22Rv1 (cell line): ENCODE data around the gene CAMTA2.

Experiments used
- ZFX ChIP-seq: fragments of 450-650 bp; IDR thresholded peaks from 2 replicates; pipeline ENCODE4 v1.6.1; 2017; ENCODE audit warnings: antibody characterized with exemption, borderline replicate concordance
- TF ChIP-seq, protein P1 (sequence below): fragments of 450-650 bp; IDR thresholded peaks from 2 replicates; pipeline ENCODE4 v1.5.1; 2017; ENCODE audit warnings: mild to moderate bottlenecking

DNA sequence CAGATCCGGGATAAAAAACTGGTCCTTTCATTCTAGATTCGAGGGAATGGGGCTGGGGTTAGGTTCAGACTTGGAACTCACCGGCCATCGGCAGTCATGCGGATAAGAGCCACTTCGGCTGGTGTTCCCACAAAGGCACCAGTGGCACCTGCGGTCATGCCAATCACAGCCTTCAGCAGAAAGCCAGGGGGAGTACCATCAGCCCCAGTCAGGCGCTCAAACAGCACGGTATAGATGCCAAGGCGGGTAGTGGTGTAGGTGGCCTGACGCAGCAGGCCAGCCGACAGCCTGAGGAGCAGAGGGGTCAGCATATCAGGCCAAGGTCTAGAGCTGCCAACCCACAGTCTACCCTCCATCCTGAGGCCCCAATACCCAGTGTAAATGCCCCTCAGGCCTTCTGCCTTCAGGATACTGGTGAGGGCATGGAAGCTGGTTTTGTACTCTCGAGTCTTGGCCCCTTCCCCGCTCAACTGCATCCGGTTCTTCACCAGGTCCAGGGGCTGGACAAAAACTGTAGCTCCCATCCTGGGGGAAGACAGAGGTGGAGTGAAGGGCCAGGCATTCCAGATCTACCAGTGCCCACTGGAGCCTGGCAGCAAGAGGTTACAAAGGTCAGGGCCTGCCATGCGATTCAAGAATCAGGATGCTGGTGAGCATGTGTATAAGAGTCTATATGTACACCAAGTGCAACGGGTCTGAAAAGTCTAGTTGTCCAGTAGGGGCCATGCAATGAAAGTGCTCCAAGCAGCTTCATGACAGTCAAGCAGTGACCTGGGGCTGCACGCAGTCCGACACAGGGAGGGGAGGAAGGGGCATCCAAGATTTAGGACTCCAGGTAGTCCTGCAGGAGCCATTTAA lies 48.6 kb downstream of the CAMTA2 start:
- TF ChIP-seq, protein P1, sequence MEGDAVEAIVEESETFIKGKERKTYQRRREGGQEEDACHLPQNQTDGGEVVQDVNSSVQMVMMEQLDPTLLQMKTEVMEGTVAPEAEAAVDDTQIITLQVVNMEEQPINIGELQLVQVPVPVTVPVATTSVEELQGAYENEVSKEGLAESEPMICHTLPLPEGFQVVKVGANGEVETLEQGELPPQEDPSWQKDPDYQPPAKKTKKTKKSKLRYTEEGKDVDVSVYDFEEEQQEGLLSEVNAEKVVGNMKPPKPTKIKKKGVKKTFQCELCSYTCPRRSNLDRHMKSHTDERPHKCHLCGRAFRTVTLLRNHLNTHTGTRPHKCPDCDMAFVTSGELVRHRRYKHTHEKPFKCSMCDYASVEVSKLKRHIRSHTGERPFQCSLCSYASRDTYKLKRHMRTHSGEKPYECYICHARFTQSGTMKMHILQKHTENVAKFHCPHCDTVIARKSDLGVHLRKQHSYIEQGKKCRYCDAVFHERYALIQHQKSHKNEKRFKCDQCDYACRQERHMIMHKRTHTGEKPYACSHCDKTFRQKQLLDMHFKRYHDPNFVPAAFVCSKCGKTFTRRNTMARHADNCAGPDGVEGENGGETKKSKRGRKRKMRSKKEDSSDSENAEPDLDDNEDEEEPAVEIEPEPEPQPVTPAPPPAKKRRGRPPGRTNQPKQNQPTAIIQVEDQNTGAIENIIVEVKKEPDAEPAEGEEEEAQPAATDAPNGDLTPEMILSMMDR, result no peak; the same call in 1 of the 2 replicates
- no peak for TF ChIP-seq ZFX
